Breast epithelium (tissue), 3 donors: ENCODE measurements around the gene SPTBN1.

ENCODE experiments used
- POLR2A ChIP-seq: fragments of 450-650 bp; IDR thresholded peaks from one replicate; pipeline ENCODE4 v1.6.1; 2016; ENCODE audit warnings: antibody characterized with exemption, mild to moderate bottlenecking, moderate library complexity
- TF ChIP-seq, protein P1 (sequence below), 3 donors: fragments of 450-650 bp; IDR thresholded peaks; one replicate each; pipeline ENCODE4 v1.5.1; 2016 to 2017; ENCODE audit warnings: antibody characterized with exemption in 3 of 3, mild to moderate bottlenecking in 3 of 3, moderate library complexity in 3 of 3

DNA sequence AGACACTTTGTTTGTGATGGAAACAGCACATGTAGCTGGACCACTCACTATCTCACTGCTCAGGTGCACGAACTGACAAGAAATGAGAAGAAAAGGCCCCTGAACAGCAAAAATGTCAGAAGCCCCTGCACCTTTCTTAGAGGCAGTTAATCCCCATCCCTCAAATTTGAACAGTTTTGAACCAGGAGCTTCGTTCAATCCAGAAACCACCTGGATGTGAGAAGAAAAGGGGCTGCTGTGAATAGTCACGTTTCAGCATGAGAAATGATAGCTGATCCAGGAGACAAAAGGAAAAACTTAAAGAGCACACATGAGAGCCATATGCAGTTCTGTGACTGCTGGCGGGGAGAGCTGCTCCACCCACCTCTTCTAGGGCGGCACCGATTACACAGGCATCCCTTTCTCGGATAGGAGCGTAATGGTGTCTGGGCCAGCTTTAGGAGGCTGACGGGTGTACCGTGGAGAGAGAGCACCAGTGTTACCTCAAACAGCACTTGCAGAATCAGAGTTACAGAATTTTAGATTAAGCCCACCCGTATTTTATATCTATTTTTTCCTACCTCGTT is 150.3 kb downstream of the SPTBN1 start:
- TF ChIP-seq, protein P1, sequence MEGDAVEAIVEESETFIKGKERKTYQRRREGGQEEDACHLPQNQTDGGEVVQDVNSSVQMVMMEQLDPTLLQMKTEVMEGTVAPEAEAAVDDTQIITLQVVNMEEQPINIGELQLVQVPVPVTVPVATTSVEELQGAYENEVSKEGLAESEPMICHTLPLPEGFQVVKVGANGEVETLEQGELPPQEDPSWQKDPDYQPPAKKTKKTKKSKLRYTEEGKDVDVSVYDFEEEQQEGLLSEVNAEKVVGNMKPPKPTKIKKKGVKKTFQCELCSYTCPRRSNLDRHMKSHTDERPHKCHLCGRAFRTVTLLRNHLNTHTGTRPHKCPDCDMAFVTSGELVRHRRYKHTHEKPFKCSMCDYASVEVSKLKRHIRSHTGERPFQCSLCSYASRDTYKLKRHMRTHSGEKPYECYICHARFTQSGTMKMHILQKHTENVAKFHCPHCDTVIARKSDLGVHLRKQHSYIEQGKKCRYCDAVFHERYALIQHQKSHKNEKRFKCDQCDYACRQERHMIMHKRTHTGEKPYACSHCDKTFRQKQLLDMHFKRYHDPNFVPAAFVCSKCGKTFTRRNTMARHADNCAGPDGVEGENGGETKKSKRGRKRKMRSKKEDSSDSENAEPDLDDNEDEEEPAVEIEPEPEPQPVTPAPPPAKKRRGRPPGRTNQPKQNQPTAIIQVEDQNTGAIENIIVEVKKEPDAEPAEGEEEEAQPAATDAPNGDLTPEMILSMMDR (IDR thresholded peaks at IDR 0.05), result no peak
- TF ChIP-seq POLR2A, result no peak
